ENCODE data around the gene ALMS1. TPM values are rescaled to one million over a fixed set of nuclear protein-coding genes. Genes with fewer than 3 reads are reported as not detected.
"Not testable (repeated sequence)": the region's sequence is repeated elsewhere in the genome, so short reads cannot be mapped to it uniquely, and the experiment has no call there.

Gene ALMS1
- total RNA-seq, 6 donors from 2014 or later, result 15.2 to 56.6 (median 25.7) TPM

GRCh38 chr2:73630662-73631266, 245.1 kb downstream of the ALMS1 start:
- not testable (repeated sequence) for H3K36me3 ChIP-seq, H3K4me3 ChIP-seq, H3K4me1 ChIP-seq, H3K27me3 ChIP-seq, H3K27ac ChIP-seq, DNase-seq, H3K9me3 ChIP-seq
- TF ChIP-seq CTCF (IDR thresholded peaks at IDR 0.05), result peak in 2 of 6 experiments; percentile 22 to 40
- WGBS, 2 donors, result 54 to 60% methylated on average over 1 to 2 of the region's 2 CpGs
- ATAC-seq (ENCODE audit: low FRiP score in 2 of 2), result peak; percentile 73

- H3K36me3 ChIP-seq; H3K4me1 ChIP-seq; DNase-seq; H3K9me3 ChIP-seq; H3K27me3 ChIP-seq; H3K4me3 ChIP-seq; H3K27ac ChIP-seq; ATAC-seq (ENCODE audit: low FRiP score in 2 of 2): not testable (repeated sequence)
Observed at GRCh38 chr2:73636977-73637376, 251.3 kb downstream of the ALMS1 start.

GRCh38 chr2:73638429-73638828, 252.8 kb downstream of the ALMS1 start:
- WGBS, 2 donors, result 92 to 100% methylated on average over 1 of the region's 1 CpG
- Histone ChIP-seq H3K9me3 (no peaks in the 10 kb centered on the region), H3K4me3 (no peak overlapping the region), H3K36me3 (no peaks in the 10 kb centered on the region), H3K4me1 (peaks cover 0 to 4% (median 0%) of the 10 kb centered on the region in 4 donors), H3K27ac (no peak overlapping the region), H3K27me3 (no peaks in the 10 kb centered on the region)
- TF ChIP-seq EP300 (IDR thresholded peaks at IDR 0.05), result no peak
- no peak for TF ChIP-seq POLR2A (IDR thresholded peaks at IDR 0.05)
- no peak for TF ChIP-seq CTCF (IDR thresholded peaks at IDR 0.05)
- TF ChIP-seq POLR2AphosphoS5 (IDR thresholded peaks at IDR 0.05), result no peak
- DNase-seq (no peak), ATAC-seq (ENCODE audit: low FRiP score in 2 of 2) (no peak)

GRCh38 chr2:73640511-73640911, 254.9 kb downstream of the ALMS1 start:
- ATAC-seq (ENCODE audit: low FRiP score in 2 of 2) (peak in 1 of 2 donors; percentile 15), DNase-seq (no peak)
- Histone ChIP-seq H3K27ac (no peak overlapping the region), H3K4me3 (no peak overlapping the region), H3K27me3 (no peaks in the 10 kb centered on the region), H3K4me1 (peaks cover 0 to 4% (median 0%) of the 10 kb centered on the region in 4 donors), H3K9me3 (no peaks in the 10 kb centered on the region), H3K36me3 (no peaks in the 10 kb centered on the region)
- no peak for TF ChIP-seq POLR2AphosphoS5 (IDR thresholded peaks at IDR 0.05)
- no peak for TF ChIP-seq CTCF (IDR thresholded peaks at IDR 0.05)
- TF ChIP-seq EP300 (IDR thresholded peaks at IDR 0.05), result no peak
- no peak for TF ChIP-seq POLR2A (IDR thresholded peaks at IDR 0.05)
- WGBS, 2 donors, result 25 to 29% methylated on average over 1 of the region's 1 CpG

GRCh38 chr2:73640946-73641766, 255.5 kb downstream of the ALMS1 start:
- H3K27ac ChIP-seq, result no peak overlapping the region
- WGBS, 2 donors, result 83 to 85% methylated on average over 8 to 12 of the region's 19 CpGs
- peak in 1 of 2 donors; percentile 15 for DNase-seq

More at GRCh38 chr2:73640946-73641766, 255.5 kb downstream of the ALMS1 start:
- no peaks in the 10 kb centered on the region for H3K36me3 ChIP-seq
- H3K4me1 ChIP-seq, result peaks cover 0 to 4% (median 0%) of the 10 kb centered on the region in 4 donors
- no peaks in the 10 kb centered on the region for H3K9me3 ChIP-seq
- TF ChIP-seq EP300 (IDR thresholded peaks at IDR 0.05), result no peak
- TF ChIP-seq POLR2AphosphoS5 (IDR thresholded peaks at IDR 0.05), result no peak
- no peak for TF ChIP-seq POLR2A (IDR thresholded peaks at IDR 0.05)
- TF ChIP-seq CTCF (IDR thresholded peaks at IDR 0.05), result no peak
- no peak for ATAC-seq (ENCODE audit: low FRiP score in 2 of 2)
- no peak overlapping the region for H3K4me3 ChIP-seq
- no peaks in the 10 kb centered on the region for H3K27me3 ChIP-seq
